Measurements from ENCODE around the gene ARFGAP3. TPM values are rescaled to one million over a fixed set of nuclear protein-coding genes. Genes with fewer than 3 reads are reported as not detected.

The ARFGAP3 gene, protein sequence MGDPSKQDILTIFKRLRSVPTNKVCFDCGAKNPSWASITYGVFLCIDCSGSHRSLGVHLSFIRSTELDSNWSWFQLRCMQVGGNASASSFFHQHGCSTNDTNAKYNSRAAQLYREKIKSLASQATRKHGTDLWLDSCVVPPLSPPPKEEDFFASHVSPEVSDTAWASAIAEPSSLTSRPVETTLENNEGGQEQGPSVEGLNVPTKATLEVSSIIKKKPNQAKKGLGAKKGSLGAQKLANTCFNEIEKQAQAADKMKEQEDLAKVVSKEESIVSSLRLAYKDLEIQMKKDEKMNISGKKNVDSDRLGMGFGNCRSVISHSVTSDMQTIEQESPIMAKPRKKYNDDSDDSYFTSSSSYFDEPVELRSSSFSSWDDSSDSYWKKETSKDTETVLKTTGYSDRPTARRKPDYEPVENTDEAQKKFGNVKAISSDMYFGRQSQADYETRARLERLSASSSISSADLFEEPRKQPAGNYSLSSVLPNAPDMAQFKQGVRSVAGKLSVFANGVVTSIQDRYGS
- total RNA-seq (2014; rRNA removed; shearing (Covaris generic)) = 31.3 and 40.2 TPM in 2 replicates

DNA sequence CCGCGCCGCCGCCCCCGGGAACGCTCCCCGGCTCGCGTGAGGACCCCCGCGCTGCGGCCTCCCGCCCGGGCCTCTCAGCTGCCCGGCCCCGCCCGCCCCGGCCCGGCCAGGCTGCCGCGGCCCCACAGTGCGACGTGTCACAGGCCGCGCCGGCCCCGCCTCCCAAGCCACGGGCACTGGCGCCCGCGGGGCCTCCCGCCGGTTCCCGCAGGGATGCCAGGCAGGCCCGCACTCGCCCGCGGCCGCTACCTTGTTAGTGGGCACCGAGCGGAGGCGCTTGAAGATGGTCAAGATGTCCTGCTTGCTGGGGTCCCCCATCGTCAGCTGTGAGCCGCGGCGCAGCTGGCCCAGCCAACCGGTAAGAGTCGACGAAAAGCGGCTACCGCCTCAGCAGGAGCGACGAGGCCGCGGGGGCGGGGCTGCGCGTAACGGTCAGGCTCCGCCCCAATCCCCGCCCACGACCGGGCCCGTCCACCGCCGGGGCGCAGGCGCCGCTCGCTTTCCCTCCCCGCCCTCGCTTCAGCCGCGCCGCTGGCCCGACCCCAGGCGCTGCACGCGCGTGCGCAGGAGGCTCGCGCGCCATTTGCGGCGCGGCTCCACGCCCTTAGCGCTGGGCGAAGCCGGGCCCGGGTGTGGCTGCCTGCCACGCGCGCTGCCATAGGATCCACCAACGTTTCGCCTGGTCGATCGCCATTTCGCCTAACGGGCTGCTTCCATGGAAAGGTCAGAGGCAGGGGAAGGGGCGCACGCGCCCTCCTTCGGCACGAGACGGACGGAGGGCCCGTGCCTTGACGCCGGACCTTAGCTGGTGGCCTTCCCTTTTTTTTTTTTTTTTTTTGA lies at the start of gene ARFGAP3:
ARFGAP3 (minus strand) TSS at position 409 of the 840 bp plus-strand sequence; CDS start at position 318, 91 bp downstream.
- DNase-seq (ENCODE audit: low read depth) = peak; percentile 95

DNA sequence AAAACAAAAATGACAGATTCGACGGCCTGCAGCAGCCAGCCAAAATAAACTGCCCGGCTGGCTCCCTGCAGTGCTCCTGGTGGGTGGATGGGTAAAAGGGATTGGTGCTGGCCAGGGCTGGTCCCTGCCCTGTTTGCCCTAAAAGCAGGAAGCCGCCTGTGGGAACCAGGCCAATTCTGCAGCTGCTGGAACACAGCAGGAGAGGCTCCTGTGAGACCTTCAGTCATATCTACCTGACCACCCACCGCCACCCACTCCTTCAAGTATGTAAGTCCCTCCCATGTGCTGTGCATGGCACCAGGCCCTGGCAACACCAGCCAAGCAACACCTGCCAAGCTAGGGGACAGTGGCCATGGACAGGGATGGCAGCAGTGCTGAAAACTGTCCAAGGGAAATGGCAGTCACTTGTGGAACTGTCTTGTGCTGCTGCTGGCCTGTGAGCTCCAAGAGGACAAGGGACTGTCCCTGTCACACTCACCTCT lies 48.7 kb upstream of the ARFGAP3 start:
- DNase-seq (ENCODE audit: low read depth) = peak; percentile 32

DNA sequence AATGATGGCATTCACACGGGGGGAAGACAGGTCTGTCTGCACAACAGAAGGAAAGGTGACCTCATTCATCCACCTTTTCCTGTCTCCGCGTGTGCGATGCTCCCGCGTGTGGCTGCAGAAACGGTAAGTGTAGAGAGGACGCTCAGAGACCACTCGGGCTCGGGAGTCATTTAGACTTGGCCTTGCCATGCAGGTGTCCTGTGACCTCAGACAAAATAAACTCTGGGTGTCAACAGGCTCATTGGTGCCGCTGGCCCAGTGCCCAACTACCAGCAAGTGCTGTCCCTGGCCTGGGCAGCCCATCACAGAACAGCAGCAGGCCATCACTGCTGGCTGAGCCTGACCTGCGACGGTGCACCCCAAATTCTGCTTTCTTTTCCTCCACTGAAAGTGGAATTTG lies 48.1 kb upstream of the ARFGAP3 start:
- DNase-seq (ENCODE audit: low read depth) = no peak

DNA sequence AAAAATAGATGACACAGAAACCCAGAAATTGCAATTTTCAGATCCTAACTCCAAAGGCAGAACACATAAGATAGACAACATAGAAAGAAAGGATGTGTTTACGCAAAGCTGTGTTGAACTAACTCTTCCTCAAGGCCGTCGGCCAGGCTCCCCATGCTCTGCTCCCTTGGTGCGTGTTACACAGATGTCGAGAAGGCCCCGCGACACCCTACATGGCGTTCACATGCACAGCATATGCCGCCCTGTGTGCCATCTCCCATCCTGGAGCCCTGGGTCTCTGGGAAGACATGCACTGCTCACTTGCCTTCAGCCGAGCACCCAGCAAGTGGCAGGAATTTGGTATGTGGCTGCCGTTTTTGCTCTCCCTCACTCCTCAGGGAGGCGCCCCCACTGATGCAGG lies 47.0 kb upstream of the ARFGAP3 start:
- DNase-seq (ENCODE audit: low read depth) = no peak

DNA sequence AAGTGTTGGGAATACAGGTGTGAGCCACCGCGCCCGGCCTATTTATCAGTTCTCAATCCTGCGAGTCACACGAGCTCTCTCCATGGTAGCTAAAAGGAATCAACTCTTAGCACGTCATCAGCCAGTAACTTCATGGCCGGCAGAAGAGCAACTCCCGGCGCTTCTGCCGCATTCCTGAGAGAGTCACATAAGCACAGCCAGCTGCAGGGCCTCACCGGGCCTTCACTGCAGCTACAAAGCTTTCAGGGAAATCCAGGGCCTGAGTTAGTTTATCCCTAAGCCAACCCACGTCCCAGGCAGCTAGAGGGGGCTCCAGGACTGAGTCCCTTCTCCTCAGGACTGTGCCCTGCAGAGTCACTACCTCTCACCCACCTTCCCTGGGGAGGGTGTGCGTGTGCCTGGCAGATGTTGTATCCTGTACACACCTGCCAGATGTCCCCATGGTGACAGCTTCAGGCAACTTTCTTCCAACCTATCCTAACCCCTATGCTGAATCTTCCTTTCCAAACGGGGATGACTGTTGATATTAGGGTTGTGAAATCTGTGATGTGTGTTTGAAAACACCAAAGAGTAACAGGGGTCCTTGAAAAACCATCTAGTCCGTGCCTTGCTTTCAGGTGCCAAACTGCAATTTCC lies 45.9 kb upstream of the ARFGAP3 start:
- DNase-seq (ENCODE audit: low read depth) = no peak

DNA sequence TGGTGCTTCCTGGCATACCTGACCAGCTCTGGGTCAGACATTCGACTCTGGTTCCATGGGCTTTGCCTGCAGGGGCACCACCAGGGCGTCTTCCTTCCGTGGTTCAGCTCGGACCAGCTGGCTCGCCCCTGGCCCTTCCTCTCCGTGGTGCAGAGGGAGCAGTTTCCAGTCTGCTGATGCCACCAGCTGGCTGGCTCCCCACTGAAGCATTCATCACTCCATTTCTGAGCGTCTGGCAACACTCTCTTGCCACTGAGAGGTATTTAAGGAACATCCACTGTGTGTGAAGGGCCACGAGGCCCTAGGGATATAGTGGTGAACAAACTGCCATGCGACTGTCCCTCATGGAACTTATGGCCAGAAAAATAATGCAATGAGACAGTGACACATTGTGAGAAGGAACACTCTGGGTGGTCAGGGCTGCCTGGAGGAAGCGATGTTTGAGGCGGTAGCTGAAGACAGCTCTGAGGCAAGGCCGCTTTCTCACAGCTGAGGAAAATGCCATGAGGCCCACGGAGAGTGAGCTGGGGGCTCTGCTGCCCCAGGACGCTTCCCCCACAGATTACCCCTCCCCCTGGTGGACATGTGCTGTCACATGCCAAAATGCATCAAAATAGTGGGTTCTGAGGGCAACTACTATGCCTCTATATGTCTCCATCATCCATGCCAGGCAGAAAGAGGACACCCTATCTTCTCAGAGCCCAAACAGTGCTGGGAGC lies 44.9 kb upstream of the ARFGAP3 start:
- DNase-seq (ENCODE audit: low read depth) = no peak

DNA sequence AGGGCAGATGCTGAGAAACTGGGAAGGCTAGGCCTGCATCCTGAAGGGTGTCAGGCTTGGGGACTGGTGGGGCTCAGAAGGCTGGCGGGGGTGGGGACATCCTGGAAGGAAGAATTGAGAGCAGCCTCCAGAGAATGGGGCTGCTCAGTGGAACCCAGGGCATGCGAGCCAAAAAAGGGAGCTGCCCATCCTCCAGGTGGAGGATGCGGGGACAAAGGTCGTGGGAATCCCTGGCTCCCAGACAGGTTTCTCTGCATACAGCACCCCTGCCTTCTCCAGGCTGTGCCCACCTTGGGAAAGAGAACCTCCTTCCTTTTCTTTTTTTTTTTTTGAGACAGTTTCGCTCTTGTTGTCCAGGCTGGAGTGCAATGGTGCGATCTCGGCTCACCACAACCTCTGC lies 40.9 kb upstream of the ARFGAP3 start:
- no peak for DNase-seq (ENCODE audit: low read depth)

DNA sequence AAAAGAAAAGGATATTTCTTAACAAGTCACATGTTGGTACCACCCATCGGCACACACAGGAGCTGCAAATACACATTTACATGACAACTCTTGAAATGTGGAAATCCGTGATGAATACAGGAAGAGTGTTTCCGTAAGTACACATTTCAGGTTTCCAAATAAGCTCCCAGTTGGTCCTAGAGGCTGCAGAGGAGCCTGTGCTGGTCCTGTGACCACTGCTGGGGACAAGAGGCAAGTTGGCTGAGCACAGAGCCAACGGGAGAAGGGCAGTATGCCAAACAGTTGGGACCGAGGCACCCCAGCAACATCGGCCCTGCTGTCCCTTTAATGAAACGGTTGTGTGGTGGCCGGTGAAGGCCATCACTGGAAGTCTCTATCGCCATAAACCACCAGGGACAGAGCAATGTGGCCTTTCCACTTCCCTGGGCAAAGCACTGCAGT lies 38.5 kb upstream of the ARFGAP3 start:
- DNase-seq (ENCODE audit: low read depth) = no peak

DNA sequence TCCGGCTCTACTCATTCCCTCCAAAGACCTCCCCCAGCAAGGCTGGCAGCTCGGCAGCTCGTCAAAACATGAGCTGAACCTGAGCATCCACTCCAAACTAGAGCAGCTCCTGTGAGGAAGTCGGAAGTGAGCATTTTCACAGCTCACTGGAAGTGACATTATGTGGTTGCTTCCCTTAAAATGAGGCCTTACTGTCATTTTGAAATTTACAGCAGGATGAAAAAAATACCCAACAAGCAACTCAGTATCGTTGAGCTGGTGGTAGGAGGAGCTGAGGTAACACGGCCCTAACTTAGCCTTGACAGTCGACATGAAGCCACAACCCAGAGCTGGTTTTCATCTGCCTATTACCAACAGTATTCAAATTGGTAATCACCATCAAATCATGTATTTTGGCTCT lies 38.0 kb upstream of the ARFGAP3 start:
- DNase-seq (ENCODE audit: low read depth) = no peak

DNA sequence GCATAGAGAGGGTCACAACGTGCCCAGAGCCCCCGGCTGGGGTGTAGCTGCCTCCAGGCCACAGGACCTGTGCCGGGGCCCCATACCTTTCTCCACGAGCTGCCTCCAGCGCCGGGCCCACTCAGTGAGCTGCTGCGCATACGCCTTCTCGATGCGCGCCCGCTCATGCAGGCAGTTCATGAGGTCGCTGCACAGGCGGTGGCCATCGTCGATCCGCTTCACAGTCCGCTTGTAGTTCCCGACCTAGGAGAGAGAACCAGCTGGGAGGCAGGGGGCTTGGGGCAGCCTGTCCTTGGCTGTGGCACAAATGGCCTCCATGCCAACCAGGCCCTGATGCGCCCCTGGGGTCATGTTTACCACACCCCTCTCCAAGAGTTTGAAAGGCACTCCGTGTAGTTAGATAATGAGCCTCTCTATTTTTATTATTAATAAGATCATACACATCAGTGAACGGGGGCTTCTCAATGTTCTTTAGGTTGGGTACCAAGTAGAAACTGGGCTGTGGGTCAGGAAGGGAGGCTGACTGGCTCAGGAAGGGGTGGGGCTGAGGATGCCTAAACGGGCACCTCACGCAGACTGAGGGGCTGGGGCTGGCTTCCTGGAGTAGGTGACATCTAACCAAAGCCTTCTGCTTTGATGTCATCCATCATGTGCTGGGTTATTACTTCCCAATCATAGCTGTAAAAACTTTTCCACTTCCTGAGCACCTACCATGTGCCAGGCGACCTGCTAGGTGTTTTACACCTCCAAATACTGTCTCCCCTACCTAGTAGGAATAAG lies 36.5 kb upstream of the ARFGAP3 start:
- DNase-seq (ENCODE audit: low read depth) = no peak

DNA sequence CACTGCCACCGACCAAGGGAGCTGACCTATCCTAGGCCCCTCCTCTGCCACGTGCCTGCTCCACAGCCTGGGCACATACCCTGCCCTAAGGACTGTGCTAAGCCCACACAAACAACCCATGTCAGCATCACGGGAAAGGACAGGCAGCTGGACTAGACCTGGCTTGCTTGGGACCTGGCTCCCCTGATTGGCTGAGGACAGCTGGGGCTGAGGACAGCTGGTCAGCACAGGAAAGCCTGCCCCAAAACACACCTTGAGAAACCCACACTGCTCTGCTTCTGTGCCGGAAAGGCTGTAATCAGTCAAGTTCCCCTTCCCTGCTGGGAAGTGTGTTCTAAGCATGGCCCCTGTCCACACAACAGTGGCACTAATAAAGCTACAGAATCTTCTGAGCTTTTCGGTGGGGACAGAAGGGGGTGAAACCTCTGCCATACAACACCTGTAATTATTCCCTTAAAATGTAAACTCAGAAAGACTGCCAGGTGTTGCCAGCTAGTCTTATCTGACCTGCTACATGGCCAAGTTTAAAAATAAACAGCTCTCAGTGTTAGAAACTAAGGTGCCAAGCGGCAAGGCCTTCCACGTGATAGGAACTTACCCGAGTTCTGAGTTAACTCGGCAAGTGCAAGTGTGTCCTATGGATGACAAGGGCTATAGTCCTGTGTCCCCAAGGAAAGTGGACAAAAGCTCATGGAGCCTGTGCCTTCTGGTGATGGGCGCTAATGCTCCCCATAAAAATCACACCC lies 35.7 kb upstream of the ARFGAP3 start:
- no peak for DNase-seq (ENCODE audit: low read depth)

DNA sequence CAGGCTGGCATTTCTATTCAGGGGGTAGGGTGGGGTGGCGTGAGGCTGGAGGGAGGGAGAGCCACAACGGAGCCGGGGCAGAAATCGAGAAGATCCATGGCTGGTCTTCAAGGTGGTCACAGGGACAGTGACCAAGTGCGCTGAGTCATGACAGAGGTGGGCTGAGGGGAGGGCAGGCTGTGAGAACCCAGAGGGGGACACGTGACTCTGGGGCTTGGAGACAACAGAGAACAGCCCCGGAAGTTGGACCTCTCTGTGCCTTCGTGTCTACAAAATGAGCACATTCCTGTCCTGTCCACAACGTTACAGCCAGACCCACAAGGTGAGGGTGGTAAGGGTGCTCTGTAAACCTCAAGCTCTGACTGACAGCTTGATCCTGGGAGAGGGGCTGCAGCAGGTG lies 35.1 kb upstream of the ARFGAP3 start:
- DNase-seq (ENCODE audit: low read depth) = no peak

DNA sequence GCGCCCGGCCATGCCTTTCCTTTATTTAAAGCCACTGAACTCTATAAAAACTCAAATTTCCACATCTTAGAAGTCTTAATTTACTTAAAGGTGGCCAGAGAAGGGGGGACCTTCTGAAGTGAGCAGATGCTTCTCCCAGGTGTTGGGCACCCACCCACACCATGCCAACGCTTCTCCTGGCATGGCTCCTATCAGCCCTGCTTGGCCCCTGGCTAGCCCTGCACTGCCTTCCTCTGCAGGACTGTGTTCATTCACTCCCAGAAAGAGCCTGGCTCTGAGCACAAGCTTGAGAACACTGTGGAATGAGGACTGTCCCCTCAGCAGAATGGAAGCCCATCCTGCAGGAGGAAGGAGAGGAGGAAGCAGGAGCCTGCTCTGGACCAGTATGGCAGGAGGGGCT lies 34.6 kb upstream of the ARFGAP3 start:
- no peak for DNase-seq (ENCODE audit: low read depth)

DNA sequence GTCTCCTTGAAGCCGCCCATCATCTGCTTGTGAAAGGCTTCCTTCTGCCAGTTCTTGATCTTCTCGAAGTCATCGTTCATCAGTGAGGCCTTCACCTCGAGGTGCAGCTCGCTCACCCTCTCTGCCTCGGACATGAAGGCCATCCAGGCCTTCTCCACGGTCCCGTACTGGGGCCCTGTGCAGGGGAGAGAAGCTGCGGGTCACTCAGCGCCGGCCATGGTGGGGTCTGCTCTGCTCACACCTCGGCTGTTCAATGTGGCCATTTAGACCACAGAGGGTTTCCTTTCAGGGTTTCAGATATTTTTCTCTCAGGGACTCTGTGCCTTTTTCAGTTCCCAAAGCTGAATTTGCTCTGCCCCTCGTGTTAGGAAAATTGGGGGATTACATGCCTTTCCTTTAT lies 33.9 kb upstream of the ARFGAP3 start:
- no peak for DNase-seq (ENCODE audit: low read depth)

DNA sequence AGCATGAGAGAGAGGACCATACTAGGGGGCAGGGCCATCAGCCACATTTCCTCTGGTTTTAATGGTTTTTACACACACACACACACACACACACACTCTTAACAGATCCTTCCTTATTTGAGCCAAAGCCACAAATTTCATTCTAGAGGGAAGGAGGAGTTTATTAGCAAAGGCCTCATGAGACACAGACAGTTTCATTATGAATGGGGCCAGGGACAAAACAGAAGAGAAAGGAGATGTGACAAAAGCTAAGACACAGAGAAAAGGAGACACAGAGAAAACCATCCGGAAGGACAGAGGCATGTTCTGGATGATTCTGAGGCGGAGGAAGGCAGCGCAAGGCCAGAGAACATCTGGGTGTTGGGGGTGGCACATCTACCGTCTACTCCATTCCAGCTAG lies 32.2 kb upstream of the ARFGAP3 start:
- no peak for DNase-seq (ENCODE audit: low read depth)

DNA sequence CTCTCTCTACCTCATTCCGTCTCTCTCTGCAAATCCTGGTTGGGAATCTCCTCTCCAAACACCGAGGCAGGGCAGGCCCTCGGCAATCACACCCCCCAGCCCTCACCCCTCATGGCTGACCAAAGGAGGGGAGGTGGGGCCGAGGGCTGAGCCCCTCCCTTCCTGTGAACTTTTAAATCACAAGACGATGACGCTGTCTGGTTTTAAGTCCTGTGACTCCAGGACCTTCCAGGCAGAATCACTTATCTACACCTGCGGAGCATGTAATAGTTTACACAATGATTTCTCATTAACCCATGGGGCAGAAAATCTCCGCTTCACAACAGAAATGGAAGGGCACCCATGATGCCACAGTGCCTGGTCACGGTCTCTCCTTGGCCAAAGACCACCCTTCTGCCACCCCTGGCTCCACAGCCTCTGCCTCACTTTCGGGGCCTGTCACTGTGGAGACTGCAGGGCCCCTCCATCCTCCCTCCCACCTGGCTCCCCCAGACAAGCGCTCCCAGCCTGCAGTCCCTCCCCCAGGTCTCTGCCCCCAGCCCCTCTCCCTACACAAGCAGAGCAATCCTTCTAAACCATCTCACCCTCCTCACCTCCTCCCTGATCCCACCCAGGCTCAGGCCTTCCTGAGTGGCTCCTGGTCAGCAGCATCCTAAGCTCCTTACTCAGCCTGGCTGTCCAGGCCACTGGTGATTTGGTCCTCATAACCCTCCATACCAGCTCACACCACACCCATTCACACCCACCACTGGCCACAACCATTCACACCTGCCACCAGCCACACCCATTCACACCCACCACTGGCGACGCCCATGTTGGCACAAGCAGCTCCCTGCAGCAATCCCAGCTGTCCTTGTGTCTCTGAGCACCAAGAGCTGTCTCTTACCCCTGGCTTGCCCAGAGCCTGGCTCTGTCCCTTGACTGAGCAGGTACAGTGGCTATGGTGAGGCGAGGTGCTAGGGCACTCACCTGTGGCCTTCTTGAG lies 30.7 kb upstream of the ARFGAP3 start:
- DNase-seq (ENCODE audit: low read depth) = no peak

DNA sequence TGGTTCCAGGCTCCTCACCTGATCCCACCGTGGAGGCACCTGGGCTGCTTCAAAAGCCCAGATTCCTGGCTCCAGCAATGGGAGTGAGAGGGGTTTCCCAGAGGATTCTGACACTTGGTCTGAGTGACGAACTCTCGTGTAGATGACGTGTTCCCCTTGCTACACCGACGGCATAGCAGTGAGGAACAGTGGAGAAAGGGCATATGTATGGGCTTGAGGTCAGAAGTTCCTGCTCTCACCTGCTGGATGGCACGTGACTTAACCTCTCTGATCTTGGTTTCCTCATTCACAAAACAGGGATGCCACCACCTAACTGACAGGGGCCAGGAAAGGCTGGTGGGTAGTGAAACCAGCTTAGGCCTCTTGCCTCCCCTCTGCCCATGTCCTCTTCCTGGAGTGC lies 30.0 kb upstream of the ARFGAP3 start:
- DNase-seq (ENCODE audit: low read depth) = no peak

DNA sequence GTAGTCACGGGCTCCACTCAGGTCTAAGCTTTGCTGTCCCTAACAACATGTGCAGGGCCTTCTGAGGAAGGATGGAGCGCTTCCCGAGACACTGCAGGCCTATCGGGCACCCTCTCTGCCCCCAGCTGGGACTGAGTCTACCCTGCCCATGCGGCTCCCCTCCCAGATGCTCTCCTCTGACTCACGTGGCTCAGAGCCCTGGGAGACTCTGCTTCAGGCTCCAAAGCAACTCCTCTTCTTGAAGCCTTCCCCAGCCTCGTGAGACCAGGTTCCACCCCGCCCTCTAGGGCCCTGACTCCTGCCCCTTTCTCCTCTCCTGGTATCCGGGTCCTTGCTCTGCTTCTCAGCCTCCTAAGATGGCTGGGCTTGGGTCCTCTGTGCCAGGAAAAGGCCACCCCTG lies 28.4 kb upstream of the ARFGAP3 start:
- no peak for DNase-seq (ENCODE audit: low read depth)
